ENCODE results near the gene CTNNBIP1. TPM values are rescaled to one million over a fixed set of nuclear protein-coding genes. Genes with fewer than 3 reads are reported as not detected.
A peak's percentile ranks its signal among the peaks of the same experiment; 100 is the strongest.

The CTNNBIP1 gene
- total and polyA plus RNA-seq, 2 donors (not counting 1 experiment from before 2014, with no cell fraction given): 6.9 to 8.7 TPM

GRCh38 chr1:9909234-9910046 lies 629 bp downstream of the CTNNBIP1 start:
- no peak for TF ChIP-seq EZH2 (IDR thresholded peaks at IDR 0.05; ENCODE audit: borderline replicate concordance, insufficient read depth, low read depth, low read length, poor library complexity, severe bottlenecking)
- TF ChIP-seq, protein P1, sequence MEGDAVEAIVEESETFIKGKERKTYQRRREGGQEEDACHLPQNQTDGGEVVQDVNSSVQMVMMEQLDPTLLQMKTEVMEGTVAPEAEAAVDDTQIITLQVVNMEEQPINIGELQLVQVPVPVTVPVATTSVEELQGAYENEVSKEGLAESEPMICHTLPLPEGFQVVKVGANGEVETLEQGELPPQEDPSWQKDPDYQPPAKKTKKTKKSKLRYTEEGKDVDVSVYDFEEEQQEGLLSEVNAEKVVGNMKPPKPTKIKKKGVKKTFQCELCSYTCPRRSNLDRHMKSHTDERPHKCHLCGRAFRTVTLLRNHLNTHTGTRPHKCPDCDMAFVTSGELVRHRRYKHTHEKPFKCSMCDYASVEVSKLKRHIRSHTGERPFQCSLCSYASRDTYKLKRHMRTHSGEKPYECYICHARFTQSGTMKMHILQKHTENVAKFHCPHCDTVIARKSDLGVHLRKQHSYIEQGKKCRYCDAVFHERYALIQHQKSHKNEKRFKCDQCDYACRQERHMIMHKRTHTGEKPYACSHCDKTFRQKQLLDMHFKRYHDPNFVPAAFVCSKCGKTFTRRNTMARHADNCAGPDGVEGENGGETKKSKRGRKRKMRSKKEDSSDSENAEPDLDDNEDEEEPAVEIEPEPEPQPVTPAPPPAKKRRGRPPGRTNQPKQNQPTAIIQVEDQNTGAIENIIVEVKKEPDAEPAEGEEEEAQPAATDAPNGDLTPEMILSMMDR (IDR thresholded peaks at IDR 0.05): no peak
- Mint-ChIP-seq H3K9me3 (ENCODE audit: insufficient read depth) (no peaks in the 10 kb centered on the region), H3K27me3 (no peaks in the 10 kb centered on the region), H3K4me3 (peak overlapping the region; percentile 98), H3K4me1 (peaks cover 30% of the 10 kb centered on the region), H3K27ac (peak overlapping the region; percentile 87)
- ATAC-seq (ENCODE audit: low read depth) (no peak), DNase-seq (peak; percentile 58)
- H3K4me2 ChIP-seq (replicated peaks; ENCODE audit: low read depth, low read length, poor library complexity, severe bottlenecking): peak overlapping the region; percentile 98
- no peaks in the 10 kb centered on the region for H3K36me3 ChIP-seq (replicated peaks in 1 of 2; ENCODE audit: control extremely low read depth in 1 of 2, control insufficient read depth in 1 of 2, extremely low read depth in 1 of 2, insufficient read depth in 2 of 2, low read length in 1 of 2)
- WGBS (ENCODE audit: insufficient coverage): under 1% methylated on average over 43 of the region's 47 CpGs
- H4K20me1 ChIP-seq (ENCODE audit: control insufficient read depth, insufficient read depth, low read length, poor library complexity, severe bottlenecking): no peaks in the 10 kb centered on the region
- H3K9ac ChIP-seq (ENCODE audit: low read length): peak overlapping the region; percentile 69
- H2AFZ ChIP-seq (ENCODE audit: insufficient read depth, low read depth, low read length, poor library complexity, severe bottlenecking): peak overlapping the region; percentile 89
- intact Hi-C loops (cut with micrococcal nuclease): loop anchor here (1.0 to 5.0 kb wide), 12 partner anchors 9 to 783 kb away; partner anchors contain the start of genes CENPS, KIF1B, LZIC and NMNAT1
- ChIA-PET CTCF (interaction anchor here (0.6 to 1.1 kb wide), 4 partner anchors 35 to 509 kb away, joined by 3 to 4 read pairs (median 3); no protein-coding TSS in a partner anchor), POLR2A (interaction anchor here (1.4 kb wide), 1 partner anchor 41 kb away, joined by 11 read pairs; no protein-coding TSS in a partner anchor)
- H3K27me3 ChIP-seq (replicated peaks in 1 of 4; ENCODE audit: control extremely low read depth in 1 of 4, control insufficient read depth in 3 of 4, insufficient read depth in 4 of 4, low read length in 3 of 4): no peaks in the 10 kb centered on the region
- H3K79me2 ChIP-seq (ENCODE audit: control insufficient read depth, insufficient read depth, low read length): peaks cover 25% of the 10 kb centered on the region
- H3K4me1 ChIP-seq (ENCODE audit: control insufficient read depth in 2 of 2, insufficient read depth in 2 of 2, low read length in 2 of 2): peaks cover 10 to 18% of the 10 kb centered on the region in 2 donors
- peak overlapping the region in 1 of 2 donors; percentile 53 for H3K27ac ChIP-seq (ENCODE audit: low read length in 2 of 2)
- H3K4me3 ChIP-seq (ENCODE audit: control extremely low read depth in 1 of 5, extremely low read depth in 1 of 5, insufficient read depth in 1 of 5, low read depth in 2 of 5, low read length in 4 of 5): peak overlapping the region in 4 of 5 experiments; percentile 56 to 70 (median 66)
- no peaks in the 10 kb centered on the region for H3K9me3 ChIP-seq (ENCODE audit: control extremely low read depth in 1 of 3, control insufficient read depth in 2 of 3, insufficient read depth in 1 of 3, low read length in 2 of 3)

DNA sequence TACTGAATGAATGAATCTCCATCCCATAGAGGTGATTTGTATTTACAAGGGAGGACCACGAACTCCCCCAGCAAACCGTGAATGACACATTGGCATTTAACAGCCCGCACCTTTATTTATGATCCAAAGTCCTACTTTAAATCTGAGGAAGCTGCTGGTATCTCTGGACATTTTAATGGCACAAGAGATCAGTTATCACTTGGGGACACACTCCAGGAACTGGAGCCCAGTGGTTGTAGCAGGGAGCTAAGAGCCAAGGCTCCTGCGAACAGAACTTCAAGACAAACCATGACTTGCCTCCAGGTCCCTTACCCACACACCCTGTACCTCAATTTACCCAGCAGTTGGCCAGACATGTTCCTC lies 1.2 kb downstream of the CTNNBIP1 start:
- peak overlapping the region; percentile 69 for H3K9ac ChIP-seq (ENCODE audit: low read length)

More for the DNA sequence above, 1.2 kb downstream of the CTNNBIP1 start:
- Mint-ChIP-seq H3K27me3 (no peaks in the 10 kb centered on the region), H3K9me3 (ENCODE audit: insufficient read depth) (no peaks in the 10 kb centered on the region), H3K4me1 (peaks cover 30% of the 10 kb centered on the region), H3K4me3 (peak overlapping the region; percentile 98), H3K27ac (peak overlapping the region; percentile 38)
- Histone ChIP-seq H3K4me1 (ENCODE audit: control insufficient read depth in 2 of 2, insufficient read depth in 2 of 2, low read length in 2 of 2) (peaks cover 10 to 18% of the 10 kb centered on the region in 2 donors), H3K27ac (ENCODE audit: low read length in 2 of 2) (no peak overlapping the region), H3K9me3 (ENCODE audit: control extremely low read depth in 1 of 3, control insufficient read depth in 2 of 3, insufficient read depth in 1 of 3, low read length in 2 of 3) (no peaks in the 10 kb centered on the region), H3K79me2 (ENCODE audit: control insufficient read depth, insufficient read depth, low read length) (peaks cover 25% of the 10 kb centered on the region), H3K4me2 (replicated peaks; ENCODE audit: low read depth, low read length, poor library complexity, severe bottlenecking) (peak overlapping the region; percentile 98), H4K20me1 (ENCODE audit: control insufficient read depth, insufficient read depth, low read length, poor library complexity, severe bottlenecking) (no peaks in the 10 kb centered on the region), H3K36me3 (replicated peaks in 1 of 2; ENCODE audit: control extremely low read depth in 1 of 2, control insufficient read depth in 1 of 2, extremely low read depth in 1 of 2, insufficient read depth in 2 of 2, low read length in 1 of 2) (no peaks in the 10 kb centered on the region), H2AFZ (ENCODE audit: insufficient read depth, low read depth, low read length, poor library complexity, severe bottlenecking) (peak overlapping the region; percentile 89), H3K27me3 (replicated peaks in 1 of 4; ENCODE audit: control extremely low read depth in 1 of 4, control insufficient read depth in 3 of 4, insufficient read depth in 4 of 4, low read length in 3 of 4) (no peaks in the 10 kb centered on the region), H3K4me3 (ENCODE audit: control extremely low read depth in 1 of 5, extremely low read depth in 1 of 5, insufficient read depth in 1 of 5, low read depth in 2 of 5, low read length in 4 of 5) (no peak overlapping the region)
- ChIA-PET POLR2A (no interaction called here), CTCF (interaction anchor here (0.6 to 1.1 kb wide), 5 partner anchors 12 to 510 kb away, joined by 3 to 4 read pairs (median 3); no protein-coding TSS in a partner anchor)
- 58% methylated on average over 2 of the region's 4 CpGs for WGBS (ENCODE audit: insufficient coverage)
- no peak for TF ChIP-seq EZH2 (IDR thresholded peaks at IDR 0.05; ENCODE audit: borderline replicate concordance, insufficient read depth, low read depth, low read length, poor library complexity, severe bottlenecking)
- TF ChIP-seq, protein P1 (IDR thresholded peaks at IDR 0.05): no peak
- no peak for ATAC-seq (ENCODE audit: low read depth)
- intact Hi-C loops (cut with micrococcal nuclease): no loop called here
- no peak for DNase-seq
